Measurements from ENCODE around the gene COQ2.

- TF ChIP-seq CTCF (IDR thresholded peaks at IDR 0.05; ENCODE audit: insufficient read depth, low read depth, low read length), result no peak
- TF ChIP-seq EZH2 (IDR thresholded peaks at IDR 0.05; ENCODE audit: insufficient read depth, low read length), result no peak
Observed at GRCh38 chr4:83329521-83330110, 45.0 kb upstream of the COQ2 start.
